HCT116 (cell line): ENCODE measurements around the gene CRHBP.
A peak's percentile ranks its signal among the peaks of the same experiment; 100 is the strongest.

ENCODE experiments used
- CTCF ChIP-seq, 3 experiments: fragments of 200-600 bp in 1 of 3; sonication (generic) in 1 of 3; IDR thresholded peaks in 2 of 3; conservative IDR thresholded peaks in 1 of 3; 2 replicates each; pipeline ENCODE4 v1.5.1; 2012 to 2017; ENCODE audit warnings: low read depth in 2 of 3, low read length in 2 of 3, antibody characterized with exemption in 1 of 3, borderline replicate concordance in 1 of 3, control low read depth in 1 of 3, mild to moderate bottlenecking in 1 of 3, mixed read lengths in 1 of 3, mixed run types in 1 of 3, moderate library complexity in 1 of 3; ENCODE audit not compliant: insufficient read depth in 1 of 3
- EGR1 ChIP-seq: IDR thresholded peaks from 2 replicates; pipeline ENCODE4 v1.6.1; 2012; ENCODE audit warnings: low read depth
- EZH2 ChIP-seq: fragments of 200-600 bp; sonication (generic); IDR thresholded peaks from 2 replicates; pipeline ENCODE4 v1.6.1; 2017; ENCODE audit warnings: antibody characterized with exemption, mixed run types
- FOSL1 ChIP-seq: IDR thresholded peaks from 2 replicates; pipeline ENCODE4 v1.6.1; 2012; ENCODE audit warnings: low read depth
- POLR2AphosphoS5 ChIP-seq: IDR thresholded peaks from 2 replicates; pipeline ENCODE4 v1.6.1; 2011; ENCODE audit warnings: mild to moderate bottlenecking, low read depth, low read length, moderate library complexity
- SRF ChIP-seq: IDR thresholded peaks from 2 replicates; pipeline ENCODE4 v1.6.1; 2012; ENCODE audit warnings: low read depth
- ZNF274 ChIP-seq: fragments of 200-500 bp; sonication (Bioruptor generic); IDR thresholded peaks from 2 replicates; pipeline ENCODE4 v1.6.1; 2014; ENCODE audit warnings: mild to moderate bottlenecking, low read depth, low read length, inconsistent platforms

- TF ChIP-seq CTCF (IDR thresholded peaks at IDR 0.05 in 2 of 3, conservative IDR thresholded peaks at IDR 0.05 in 1 of 3; ENCODE audit: borderline replicate concordance in 1 of 3, insufficient read depth in 1 of 3, low read depth in 2 of 3, low read length in 2 of 3) (no peak), ZNF274 (no peak), EZH2 (no peak), POLR2AphosphoS5 (no peak), SRF (no peak), FOSL1 (0 out of 2 replicates have a peak, but pooled peaks have one; percentile 10), EGR1 (no peak)
These were observed 46.6 kb downstream of the CRHBP start for GRCh38 chr5:76999451-76999850.
